Stomach (tissue), 9 donors: ENCODE data around the gene COG8. TPM values are rescaled to one million over a fixed set of nuclear protein-coding genes. Genes with fewer than 3 reads are reported as not detected.
A peak's percentile ranks its signal among the peaks of the same experiment; 100 is the strongest.

ENCODE experiments used
- DNase-seq, 2 donors: peaks; one replicate each; pipeline versions ENCODE4 v3.0.0 to v3.0.0-alpha.2; 2013 to 2019
- H3K27ac ChIP-seq, 5 donors: fragments of 200-600 bp in 4 of 5; sonication (generic) in 4 of 5; one replicate each; pipeline ENCODE4 v1.5.1; 2013 to 2019; ENCODE audit warnings: mild to moderate bottlenecking in 1 of 5, moderate library complexity in 1 of 5
- H3K27me3 ChIP-seq, 3 donors: fragments of 200-600 bp; sonication (generic); one replicate each; pipeline ENCODE4 v1.5.1; 2017 to 2019; ENCODE audit warnings: mixed run types in 1 of 3
- H3K36me3 ChIP-seq, 4 donors: fragments of 200-600 bp; sonication (generic); 1 replicate in 3 of 4; 2 replicates in 1 of 4; pipeline ENCODE4 v1.5.1; 2016 to 2019
- H3K4me1 ChIP-seq, 4 donors: fragments of 200-600 bp; sonication (generic); one replicate each; pipeline ENCODE4 v1.5.1; 2016 to 2019
- H3K4me3 ChIP-seq, 4 donors: fragments of 200-600 bp; sonication (generic) in 3 of 4; one replicate each; pipeline ENCODE4 v1.5.1; 2016 to 2019; ENCODE audit warnings: mild to moderate bottlenecking in 1 of 4
- H3K9me3 ChIP-seq, 4 donors: fragments of 200-600 bp; sonication (generic); one replicate each; pipeline ENCODE4 v1.5.1; 2016 to 2019
- EP300 ChIP-seq: sonication (generic); formaldehyde crosslinking; IDR thresholded peaks from one replicate; pipeline ENCODE4 v1.6.1; 2017; ENCODE audit warnings: antibody characterized with exemption
- POLR2A ChIP-seq, 4 donors: fragments of 450-650 bp; IDR thresholded peaks; one replicate each; pipeline ENCODE4 v1.6.1; 2016; ENCODE audit warnings: antibody characterized with exemption in 4 of 4, control low read depth in 2 of 4, mild to moderate bottlenecking in 1 of 4, moderate library complexity in 1 of 4
- POLR2AphosphoS5 ChIP-seq, 3 donors: sonication (generic); formaldehyde crosslinking; IDR thresholded peaks; one replicate each; pipeline ENCODE4 v1.6.1; 2016; ENCODE audit warnings: antibody characterized with exemption in 3 of 3
- WGBS, 5 donors: extraction: QIAGEN DNeasy Blood & Tissue Kit in 3 of 5; methylation state at CpG; one replicate each; pipeline versions ENCODE4 v1.1.5 to v1.1.7; 2013 to 2018; 5-methylcytosine and 5-hydroxymethylcytosine counted together
- intact Hi-C: fragments of 100-400 bp; cut with DNase I; formaldehyde crosslinking; loops from one replicate; pipeline ENCODE4 v1.15.1; 2023; ENCODE audit warnings: low total_unique reads
- polyA plus RNA-seq, 3 donors: library from polyadenylated mRNA; stranded (reverse); fragments of 200-250 nt; gene quantifications; one replicate each; pipeline ENCODE4 v1.2.3, GENCODE V29; 2013
- total RNA-seq, 5 donors: library from RNA; depleted of rRNA; stranded (reverse); fragments of >200 nt; gene quantifications; one replicate each; pipeline versions ENCODE4 v1.1.0 to v1.2.3, GENCODE V29; 2014 to 2016
- TF ChIP-seq, protein P1 (sequence below), 7 experiments: fragments of 450-650 bp in 4 of 7; fragments of 200-600 bp in 3 of 7; sonication (generic) in 3 of 7; IDR thresholded peaks; one replicate each; pipeline ENCODE4 v1.5.1; 2016 to 2019; ENCODE audit warnings: antibody characterized with exemption in 7 of 7, control low read depth in 2 of 7, mild to moderate bottlenecking in 1 of 7
- donor health status: healthy with polysubstance abuse.
- donor health status: Bipolar disorder and iron deficiency.
- donor health status: healthy.

Gene COG8
- total and polyA plus RNA-seq, 8 donors: 11.1 to 167 (median 22.3) TPM

DNA sequence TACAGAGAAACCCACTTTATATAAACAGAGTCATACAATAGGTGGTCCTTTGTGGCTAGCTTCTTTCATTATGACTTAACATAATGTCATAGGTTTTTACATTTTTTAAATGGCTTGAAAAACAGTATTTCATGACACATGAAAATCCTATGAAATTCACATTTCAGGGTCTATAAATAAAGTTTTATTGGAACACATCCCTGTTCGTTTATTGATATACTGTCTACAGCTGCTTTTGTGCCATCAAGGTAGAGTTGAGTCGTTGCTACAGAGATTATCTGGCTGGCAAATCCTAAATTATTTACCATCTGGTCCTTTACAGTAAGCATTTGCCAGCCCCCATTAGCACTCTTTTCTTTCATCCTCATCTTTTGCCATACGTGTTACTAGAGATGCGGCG, 25.9 kb downstream of the COG8 start:
- Histone ChIP-seq H3K27me3 (no peaks in the 10 kb centered on the region), H3K4me1 (peaks cover 30 to 55% (median 45%) of the 10 kb centered on the region in 4 donors), H3K36me3 (peaks cover 34 to 49% (median 46%) of the 10 kb centered on the region in 4 donors), H3K9me3 (no peaks in the 10 kb centered on the region), H3K4me3 (no peak overlapping the region), H3K27ac (peak overlapping the region in 1 of 5 donors; percentile 13)
- WGBS, 5 donors: 89 to 94% (median 92%) methylated on average over 5 of the region's 5 CpGs
- DNase-seq: no peak
- TF ChIP-seq POLR2A (IDR thresholded peaks at IDR 0.05): no peak
- no peak for TF ChIP-seq POLR2AphosphoS5 (IDR thresholded peaks at IDR 0.05)
- TF ChIP-seq EP300: no peak
- TF ChIP-seq, protein P1, sequence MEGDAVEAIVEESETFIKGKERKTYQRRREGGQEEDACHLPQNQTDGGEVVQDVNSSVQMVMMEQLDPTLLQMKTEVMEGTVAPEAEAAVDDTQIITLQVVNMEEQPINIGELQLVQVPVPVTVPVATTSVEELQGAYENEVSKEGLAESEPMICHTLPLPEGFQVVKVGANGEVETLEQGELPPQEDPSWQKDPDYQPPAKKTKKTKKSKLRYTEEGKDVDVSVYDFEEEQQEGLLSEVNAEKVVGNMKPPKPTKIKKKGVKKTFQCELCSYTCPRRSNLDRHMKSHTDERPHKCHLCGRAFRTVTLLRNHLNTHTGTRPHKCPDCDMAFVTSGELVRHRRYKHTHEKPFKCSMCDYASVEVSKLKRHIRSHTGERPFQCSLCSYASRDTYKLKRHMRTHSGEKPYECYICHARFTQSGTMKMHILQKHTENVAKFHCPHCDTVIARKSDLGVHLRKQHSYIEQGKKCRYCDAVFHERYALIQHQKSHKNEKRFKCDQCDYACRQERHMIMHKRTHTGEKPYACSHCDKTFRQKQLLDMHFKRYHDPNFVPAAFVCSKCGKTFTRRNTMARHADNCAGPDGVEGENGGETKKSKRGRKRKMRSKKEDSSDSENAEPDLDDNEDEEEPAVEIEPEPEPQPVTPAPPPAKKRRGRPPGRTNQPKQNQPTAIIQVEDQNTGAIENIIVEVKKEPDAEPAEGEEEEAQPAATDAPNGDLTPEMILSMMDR (IDR thresholded peaks at IDR 0.05): no peak
- intact Hi-C loops: no loop called here

DNA sequence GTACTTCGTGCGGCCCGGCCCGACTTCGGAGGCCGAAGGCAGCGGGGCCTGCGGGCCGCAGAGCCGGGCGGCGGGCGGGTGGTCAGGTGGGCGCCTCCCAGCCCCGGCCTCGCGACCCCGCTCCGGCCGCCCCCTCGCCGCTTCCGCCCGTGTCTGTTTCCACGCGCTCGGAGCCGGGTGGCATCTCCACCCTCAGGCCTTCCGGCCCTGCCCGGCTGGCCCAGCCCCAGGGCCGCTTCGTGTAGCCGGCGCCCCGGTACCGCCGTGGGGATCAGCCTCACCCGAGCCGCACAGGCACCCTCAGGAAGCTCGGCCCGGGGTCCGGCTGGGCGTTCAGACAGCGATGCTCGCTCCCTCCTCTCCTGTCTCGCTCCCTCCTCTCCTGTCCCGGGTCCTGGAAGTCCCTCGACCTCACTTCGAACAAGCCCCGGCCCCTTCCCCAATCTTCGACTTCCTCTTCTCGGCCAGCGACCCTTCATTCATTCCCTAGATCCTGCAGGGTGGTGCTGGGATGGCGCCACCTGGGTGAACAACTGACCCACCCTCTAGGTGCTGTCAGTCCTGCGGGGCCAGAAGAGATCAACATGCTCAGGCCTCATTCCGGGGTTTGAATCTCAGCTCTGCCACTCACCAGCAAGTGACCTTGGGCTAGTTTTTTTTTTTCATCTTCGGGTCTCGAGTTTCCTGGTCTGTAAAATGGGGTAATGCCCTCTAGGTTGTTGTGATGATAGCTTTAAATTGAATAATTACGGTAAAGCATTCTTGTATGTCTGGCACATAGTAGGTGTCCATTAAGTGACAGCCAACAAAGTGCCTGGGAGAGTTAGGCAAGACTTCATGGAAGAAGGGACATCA, 27.6 kb downstream of the COG8 start:
- H3K36me3 ChIP-seq: peaks cover 17 to 32% (median 30%) of the 10 kb centered on the region in 4 donors
- 1 to 6% (median 2%) methylated on average over 10 to 59 of the region's 59 CpGs for WGBS, 5 donors
- H3K4me1 ChIP-seq: peaks cover 30 to 55% (median 45%) of the 10 kb centered on the region in 4 donors
- intact Hi-C loops: no loop called here
- TF ChIP-seq EP300 (no peak), POLR2AphosphoS5 (IDR thresholded peaks at IDR 0.05) (no peak), POLR2A (IDR thresholded peaks at IDR 0.05) (no peak)
- TF ChIP-seq, protein P1 (IDR thresholded peaks at IDR 0.05): no peak
- peak; percentile 40 to 62 for DNase-seq
- no peaks in the 10 kb centered on the region for H3K27me3 ChIP-seq
- H3K9me3 ChIP-seq: no peaks in the 10 kb centered on the region
- peak overlapping the region; percentile 88 to 98 (median 93) for H3K27ac ChIP-seq
- peak overlapping the region; percentile 92 to 97 (median 94) for H3K4me3 ChIP-seq

GRCh38 chr16:69310653-69311532, 28.5 kb downstream of the COG8 start, which contains the start of gene VPS4A:
Gene VPS4A, plus strand, starts transcription at chr16:69311350. Its CDS starts 162 bp downstream, at chr16:69311512.
- Histone ChIP-seq H3K4me3 (peak within 1 kb of the TSS; percentile 92 to 97 (median 94)), H3K27me3 (no peaks in the 10 kb centered on the region), H3K9me3 (no peaks in the 10 kb centered on the region), H3K27ac (peak within 1 kb of the TSS; percentile 88 to 98 (median 93)), H3K36me3 (peaks cover 8 to 24% (median 22%) of the 10 kb centered on the region in 4 donors), H3K4me1 (peaks cover 28 to 48% (median 41%) of the 10 kb centered on the region in 4 donors)
- 8 to 19% (median 9%) methylated on average over 34 to 70 of the region's 70 CpGs for WGBS, 5 donors
- TF ChIP-seq POLR2AphosphoS5 (IDR thresholded peaks at IDR 0.05) (peak; percentile 67 to 96 (median 82)), POLR2A (IDR thresholded peaks at IDR 0.05) (no peak)
- TF ChIP-seq, protein P1 (IDR thresholded peaks at IDR 0.05): peak in 5 of 7 experiments; percentile 64 to 99 (median 95)
- intact Hi-C loops: no loop called here
- DNase-seq: peak; percentile 97 to 99

DNA sequence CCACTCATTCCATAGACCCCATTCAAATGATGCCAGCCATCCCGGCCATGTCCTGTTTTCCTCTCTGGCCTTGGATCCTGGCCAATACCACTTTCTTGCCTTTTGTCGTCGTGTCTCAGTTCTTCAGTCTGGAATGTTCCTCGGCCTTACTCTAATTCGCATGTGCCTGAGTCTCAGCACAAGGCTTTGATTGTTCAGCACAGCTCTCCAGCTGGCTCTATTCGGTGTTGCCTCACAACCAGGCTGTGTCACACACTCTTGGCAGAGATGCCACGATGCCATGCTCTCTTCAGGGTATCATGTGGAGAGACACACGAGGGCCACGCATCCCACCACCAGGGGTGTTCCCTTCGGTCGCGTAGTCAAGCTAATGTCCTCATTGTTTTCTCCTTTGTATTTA, 30.0 kb downstream of the COG8 start:
- no peaks in the 10 kb centered on the region for H3K9me3 ChIP-seq
- H3K27ac ChIP-seq: peak overlapping the region in 1 of 5 donors; percentile 13
- TF ChIP-seq POLR2A (IDR thresholded peaks at IDR 0.05): no peak
- TF ChIP-seq EP300: no peak
- TF ChIP-seq POLR2AphosphoS5 (IDR thresholded peaks at IDR 0.05): no peak
- TF ChIP-seq, protein P1 (IDR thresholded peaks at IDR 0.05): no peak
- H3K4me3 ChIP-seq: no peak overlapping the region
- H3K4me1 ChIP-seq: peaks cover 13 to 32% (median 26%) of the 10 kb centered on the region in 4 donors
- DNase-seq: peak in 1 of 2 donors; percentile 55
- WGBS, 5 donors: 80 to 90% (median 84%) methylated on average over 12 of the region's 12 CpGs
- intact Hi-C loops: no loop called here
- peaks cover under 1 to 15% (median 13%) of the 10 kb centered on the region in 4 donors for H3K36me3 ChIP-seq
- H3K27me3 ChIP-seq: no peaks in the 10 kb centered on the region
